ENCODE measurements around the gene PLPP4.

Gene PLPP4

DNA sequence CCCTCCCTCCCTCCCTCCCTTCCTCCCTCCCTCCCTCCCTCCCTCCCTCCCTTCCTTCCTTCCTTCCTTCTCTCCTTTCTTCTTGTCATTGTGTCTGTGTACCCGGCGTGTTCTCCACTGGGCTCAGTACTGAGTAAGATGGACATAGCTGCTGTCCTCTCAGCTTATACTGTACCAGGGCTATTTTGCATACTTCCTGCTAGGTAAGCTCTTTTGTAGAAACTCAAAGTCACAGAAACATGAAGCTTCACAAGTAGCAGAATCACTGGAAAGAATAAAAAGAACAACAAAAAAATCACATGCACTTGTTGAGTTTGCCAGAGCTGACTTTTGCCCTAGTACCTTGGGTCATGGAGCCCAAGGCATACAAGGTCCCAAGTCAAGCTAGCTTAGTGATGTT, 125.7 kb downstream of the PLPP4 start:
- no peak for DNase-seq

DNA sequence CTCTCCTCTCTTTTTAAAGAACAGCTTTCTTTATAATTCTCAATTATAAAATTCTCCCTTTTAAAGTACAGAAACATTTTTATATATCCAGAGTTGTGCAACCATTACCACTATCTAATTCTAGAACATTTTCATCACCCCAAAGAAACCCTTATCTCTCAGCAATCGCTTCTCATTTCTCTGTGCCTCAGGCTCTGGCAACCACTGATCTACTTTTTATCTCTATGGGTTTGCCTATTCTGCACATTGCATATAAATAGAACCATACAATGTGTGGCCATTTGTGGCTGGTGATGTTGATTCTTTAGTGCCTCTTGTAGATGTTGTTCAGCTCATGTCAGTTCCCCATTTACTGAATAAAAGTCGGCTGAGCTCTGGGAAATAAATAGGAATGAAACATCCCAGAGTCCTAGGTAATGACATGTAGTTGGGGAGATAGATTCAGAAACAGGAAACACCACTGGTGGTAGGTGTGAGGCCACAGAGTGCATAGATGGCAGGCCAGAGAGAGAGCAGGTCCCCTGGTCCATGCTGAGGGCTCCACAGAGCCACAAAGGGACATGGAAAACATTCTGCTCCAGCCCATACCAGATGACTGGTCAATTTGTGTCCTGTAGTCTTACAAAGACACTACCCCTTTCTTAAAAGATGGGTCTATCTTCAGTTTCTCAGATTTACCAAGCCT, 126.5 kb downstream of the PLPP4 start:
- no peak for DNase-seq

DNA sequence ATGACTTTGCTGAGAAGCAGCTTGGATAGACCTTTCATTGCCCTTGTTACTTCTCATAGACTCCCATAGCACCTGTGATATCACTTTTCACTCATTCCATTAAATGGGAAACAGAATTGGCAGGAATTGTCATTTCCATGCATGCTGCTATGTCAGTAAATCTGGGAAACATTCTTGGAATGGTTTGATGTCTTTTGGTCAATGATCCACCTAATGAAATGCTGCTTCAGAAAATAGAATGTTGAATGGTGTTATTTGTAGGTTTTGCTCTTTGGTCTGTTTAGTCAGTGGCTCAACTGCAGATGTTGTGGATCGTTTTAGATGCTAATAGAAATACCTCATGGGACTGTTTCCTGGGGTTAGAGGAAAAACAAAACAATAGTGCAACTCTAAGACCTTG, 127.8 kb downstream of the PLPP4 start:
- no peak for DNase-seq

GRCh38 chr10:120586471-120586872, 129.4 kb downstream of the PLPP4 start:
- DNase-seq: no peak

DNA sequence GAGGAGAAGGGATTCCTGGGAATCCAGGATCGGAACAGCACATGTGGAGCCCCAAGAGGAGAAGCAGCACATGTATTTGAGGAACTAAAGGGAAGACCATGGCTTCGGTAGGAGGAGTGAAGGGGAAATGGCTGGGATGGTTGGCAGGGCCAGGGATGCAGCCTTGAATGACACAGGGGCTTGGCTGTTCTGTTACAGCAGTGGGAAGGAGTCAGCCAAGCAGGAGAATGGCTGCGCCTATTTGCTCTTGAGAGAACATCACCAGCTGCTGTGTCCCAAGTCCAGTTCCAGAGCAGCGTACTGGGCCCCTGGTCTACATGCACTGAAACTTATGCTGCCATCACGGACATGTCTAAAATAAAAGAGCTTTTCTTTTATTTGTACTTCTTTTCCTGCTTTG, 130.0 kb downstream of the PLPP4 start:
- DNase-seq: no peak

GRCh38 chr10:120588311-120588710, 131.3 kb downstream of the PLPP4 start:
- DNase-seq: no peak

- DNase-seq: no peak
Measured at GRCh38 chr10:120593693-120594092, 136.7 kb downstream of the PLPP4 start.

- DNase-seq: no peak
Measured at GRCh38 chr10:120597902-120598301, 140.9 kb downstream of the PLPP4 start.

DNA sequence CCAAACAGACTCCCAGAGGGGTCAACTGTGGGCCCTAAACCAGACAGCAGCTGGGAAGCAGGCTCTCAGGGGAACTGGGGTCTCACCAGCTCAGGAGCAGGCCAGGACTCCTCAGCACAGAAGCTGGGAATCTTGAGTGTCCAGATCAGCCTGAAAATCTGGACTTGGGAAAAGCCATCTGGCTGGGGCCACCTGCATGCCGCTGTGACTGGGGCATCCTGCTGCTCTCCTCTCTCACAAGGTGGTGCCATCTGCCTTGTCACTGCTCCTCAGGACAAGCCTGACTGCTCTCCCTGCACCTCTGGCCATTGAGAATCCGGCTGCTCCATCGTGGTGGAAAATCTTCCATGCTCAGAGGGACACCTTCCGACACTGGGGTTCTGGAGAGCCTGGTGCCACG, 141.4 kb downstream of the PLPP4 start:
- no peak for DNase-seq

DNA sequence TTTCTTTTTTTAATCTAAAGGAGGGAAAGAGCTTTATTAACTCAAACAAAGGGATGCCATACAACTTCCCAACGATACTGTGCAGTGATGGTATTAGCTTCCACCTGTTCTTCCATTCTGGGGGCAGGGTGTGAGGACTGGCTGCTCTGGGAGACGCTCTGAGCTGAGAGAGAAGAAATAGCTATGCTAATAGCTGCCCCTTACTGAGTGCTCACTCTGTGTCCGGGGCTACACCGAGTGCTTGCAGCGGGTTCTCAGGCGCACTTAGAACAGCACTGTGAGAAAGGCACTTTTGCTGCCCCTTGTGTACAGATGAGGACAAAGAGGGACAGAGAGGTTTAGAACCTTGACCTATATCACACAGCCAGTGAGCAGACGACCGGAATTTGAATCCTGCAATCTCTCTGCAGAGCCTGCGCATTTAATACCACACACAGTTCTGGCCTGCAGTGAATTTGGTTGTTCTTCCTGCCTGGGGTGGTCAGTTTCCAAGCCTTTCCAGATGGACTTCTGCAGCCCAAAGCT, 142.2 kb downstream of the PLPP4 start:
- no peak for DNase-seq

DNA sequence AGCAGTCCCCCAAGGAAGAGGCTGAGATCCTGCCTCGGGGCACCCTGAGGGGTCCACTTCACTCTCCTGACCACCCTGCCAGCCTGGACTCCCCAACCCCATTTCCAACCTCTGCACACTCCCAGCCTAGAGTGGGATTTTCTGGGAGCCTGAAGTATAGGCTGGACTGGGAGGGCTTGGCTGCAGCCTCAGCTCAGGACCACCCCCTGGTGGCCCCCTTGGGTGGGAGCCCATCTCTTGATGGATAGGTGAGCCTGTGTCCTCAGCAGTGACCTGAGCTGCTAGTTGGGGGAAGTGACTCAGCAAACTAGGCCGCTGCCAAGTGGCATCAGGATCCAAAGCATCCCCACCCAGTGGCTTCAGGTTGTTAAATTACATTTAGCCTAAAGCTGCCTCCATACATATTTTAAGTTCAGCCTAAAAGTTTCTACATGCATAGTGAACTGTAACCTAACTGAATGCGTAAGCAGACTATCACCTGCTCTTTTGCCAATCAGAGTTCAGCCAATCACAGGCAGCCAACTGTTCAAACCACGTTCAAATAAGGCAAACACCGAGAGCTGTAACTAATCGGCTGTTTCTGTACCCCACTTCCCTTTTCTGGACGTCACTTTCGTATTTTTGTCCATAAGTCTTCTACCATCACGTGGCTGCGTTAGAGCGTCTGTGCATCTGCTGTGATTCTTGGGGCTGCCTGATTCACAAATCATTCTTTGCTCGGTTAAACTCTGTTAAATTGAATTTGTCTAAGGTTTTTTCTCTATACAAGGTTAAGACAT, 144.0 kb downstream of the PLPP4 start:
- DNase-seq: no peak

DNA sequence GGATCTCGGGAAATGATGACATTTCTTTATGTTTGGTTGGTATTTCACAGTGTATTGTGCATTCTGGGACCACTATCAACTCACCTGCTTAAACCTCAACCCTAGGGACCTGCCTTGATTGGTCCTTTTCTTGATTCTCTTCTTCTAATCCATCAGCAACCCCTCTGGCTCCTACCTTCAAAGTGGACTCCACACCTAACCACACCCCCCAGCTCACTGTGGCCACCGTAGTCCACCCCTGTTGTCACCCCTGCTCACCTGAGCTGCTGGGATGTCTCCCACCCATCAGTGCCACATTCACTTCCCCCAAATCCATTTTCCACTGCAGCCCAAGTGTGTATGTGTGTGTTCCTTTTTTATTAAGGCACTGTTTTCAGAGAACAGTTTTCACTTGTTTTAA, 145.0 kb downstream of the PLPP4 start:
- no peak for DNase-seq

- DNase-seq: no peak
Measured at GRCh38 chr10:120605410-120605809, 148.4 kb downstream of the PLPP4 start.

GRCh38 chr10:120606051-120606764, 149.2 kb downstream of the PLPP4 start:
- no peak for DNase-seq

DNA sequence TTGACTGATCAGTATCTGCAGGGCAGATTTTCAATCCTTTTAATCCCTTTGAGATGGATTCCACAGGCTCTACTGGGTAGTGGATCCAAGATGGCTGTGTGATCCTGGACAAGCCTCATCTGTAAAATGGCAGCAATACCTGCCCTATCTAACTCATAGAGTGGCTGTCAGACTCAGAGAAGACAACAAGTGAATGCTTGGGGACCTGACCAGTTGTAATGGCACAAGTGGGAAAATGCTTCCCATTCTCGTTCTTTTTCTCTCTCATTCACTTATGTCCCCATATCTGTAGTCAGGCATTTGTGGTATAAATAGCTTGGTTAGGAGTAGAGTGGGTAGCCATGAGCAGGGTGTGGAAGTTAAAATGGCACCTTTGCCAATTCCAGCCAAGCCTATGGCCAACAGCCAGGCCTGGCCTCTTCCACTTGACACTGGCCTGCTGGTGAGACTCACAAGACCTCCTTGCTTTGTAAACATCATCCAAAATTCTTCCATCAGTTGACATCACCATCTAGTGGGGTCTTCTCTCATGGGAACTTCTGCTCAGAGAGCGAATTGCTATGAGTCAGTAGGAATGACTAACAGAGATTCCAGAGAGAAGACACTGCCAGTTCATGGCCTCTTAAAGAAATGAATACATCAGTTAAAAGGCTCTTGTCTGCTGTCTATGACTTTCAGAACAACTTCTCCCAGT, 150.1 kb downstream of the PLPP4 start:
- no peak for DNase-seq

DNA sequence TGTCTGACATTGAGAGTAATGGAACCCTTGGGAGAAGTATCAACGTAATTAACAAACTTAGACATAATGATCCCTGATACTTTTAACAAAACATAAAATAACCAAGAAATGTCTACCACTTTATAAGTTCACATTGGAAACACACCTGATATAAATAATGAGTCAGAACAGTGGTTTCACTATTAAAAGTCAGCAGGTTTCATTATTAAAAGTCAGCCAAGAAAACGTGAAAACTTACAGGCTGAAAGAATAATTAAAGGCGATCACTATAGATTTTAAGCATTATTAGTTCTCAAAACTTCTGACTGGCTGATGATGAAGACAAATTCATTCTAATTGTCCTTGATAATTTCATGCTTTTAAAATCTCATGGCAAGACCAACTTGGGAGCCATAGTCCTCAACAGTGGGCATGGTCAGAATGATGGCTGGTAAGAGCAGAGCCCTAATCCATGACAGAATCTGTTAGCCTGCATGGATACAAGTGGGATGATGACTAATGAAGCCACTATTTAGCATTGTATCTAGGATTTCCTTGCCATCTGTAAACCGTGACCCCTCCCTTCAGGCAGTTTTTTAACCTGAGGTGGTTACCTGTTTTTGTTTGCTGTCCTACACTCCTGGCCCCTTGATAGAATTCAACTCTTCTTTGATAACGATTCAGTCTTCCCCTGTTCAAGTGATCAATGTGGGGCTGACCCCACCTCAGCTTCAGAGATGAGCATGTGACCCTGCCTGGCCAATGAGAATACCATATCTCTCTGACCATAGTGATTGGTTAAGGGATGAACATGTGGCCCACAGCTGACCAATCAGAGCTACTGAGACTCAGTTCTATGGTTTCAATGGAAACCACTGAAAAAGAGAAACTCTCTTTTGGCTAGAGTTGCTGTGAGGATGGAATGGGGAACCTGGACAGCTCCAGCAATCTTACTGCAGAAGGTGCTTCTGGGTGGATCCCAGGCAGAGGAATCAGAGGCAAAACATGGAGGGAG, 151.0 kb downstream of the PLPP4 start:
- DNase-seq: no peak

- DNase-seq: no peak
Measured at GRCh38 chr10:120609006-120609405, 152.0 kb downstream of the PLPP4 start.

DNA sequence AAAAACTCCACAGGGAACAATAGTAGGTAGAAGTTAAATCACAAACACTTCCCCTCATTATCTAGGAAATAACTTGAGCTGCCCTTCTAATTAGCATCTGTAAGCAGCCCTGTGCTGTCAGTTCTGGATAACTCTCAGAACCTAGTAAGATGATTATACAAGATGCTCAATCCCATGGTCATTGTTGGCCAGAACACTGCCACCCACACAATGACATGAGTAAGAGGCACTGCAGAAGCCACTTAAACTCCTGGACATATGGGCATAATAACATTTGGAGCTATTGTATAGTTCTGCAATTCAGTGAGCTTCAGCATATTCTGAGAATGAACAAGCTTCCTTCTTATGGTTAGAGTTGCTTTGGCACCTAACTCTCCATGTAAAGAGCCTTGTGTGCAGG, 153.8 kb downstream of the PLPP4 start:
- no peak for DNase-seq

DNA sequence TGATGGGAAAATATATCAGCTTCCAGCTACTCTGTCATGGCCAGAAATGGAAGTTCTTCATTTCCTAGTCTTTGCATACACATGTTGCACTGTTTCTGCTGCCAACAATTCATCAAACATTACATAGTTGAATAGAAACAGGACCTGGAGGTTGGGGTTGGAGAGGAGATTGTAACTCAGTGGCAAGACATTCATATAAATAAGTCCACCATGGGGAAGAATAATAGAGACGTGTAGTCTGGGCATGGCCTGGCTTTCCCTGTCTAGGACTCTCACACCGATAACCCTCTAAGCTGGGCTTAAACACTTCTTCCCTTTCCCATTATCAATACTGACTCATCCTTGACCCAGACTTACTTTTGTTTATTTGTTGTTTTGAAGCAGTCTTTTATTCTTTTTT, 155.7 kb downstream of the PLPP4 start:
- DNase-seq: no peak

DNA sequence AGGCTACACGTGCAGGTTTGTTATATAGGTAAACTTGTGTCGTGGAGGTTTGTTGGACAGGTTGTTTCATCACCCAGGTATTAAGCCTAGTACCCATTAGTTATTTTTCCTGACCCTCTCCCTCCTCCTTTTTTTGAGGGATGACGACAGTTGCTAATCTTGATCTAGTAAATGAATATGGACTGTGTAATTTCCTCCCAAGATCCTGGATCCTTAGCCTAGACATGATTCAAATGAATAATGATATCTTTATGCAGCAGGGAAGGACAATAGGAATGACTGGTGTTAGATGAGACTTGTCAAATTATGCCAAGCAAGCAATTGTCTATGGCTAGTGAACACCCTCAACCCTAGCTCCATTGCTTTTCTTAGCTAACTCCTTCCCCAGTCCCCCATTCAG, 156.2 kb downstream of the PLPP4 start:
- DNase-seq: no peak

DNA sequence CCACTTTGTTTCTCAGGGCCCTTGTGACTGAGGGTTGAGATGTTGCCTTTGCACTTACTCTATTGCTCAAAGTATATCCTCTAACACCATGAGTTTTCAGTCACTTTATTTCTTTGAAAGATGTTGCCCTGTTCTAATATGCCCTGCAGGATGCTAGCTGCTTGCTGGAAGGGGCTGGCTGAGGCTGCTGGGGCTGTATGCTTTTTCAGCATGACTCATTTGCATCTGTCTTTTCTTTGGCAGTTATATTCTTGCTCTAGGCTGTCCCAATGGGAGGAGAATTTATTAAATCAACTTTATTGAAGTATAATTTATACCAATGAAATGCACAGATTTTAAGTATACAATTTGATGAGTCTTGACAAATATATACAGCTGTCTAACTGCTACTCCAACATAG, 157.7 kb downstream of the PLPP4 start:
- no peak for DNase-seq

Measured in NCI-H748 treated with DMSO at 0.1 percent for 48 hours (cell line).